ENCODE results near the gene UBAC1.

- no peak for TF ChIP-seq CTCF (IDR thresholded peaks at IDR 0.05; ENCODE audit: low read depth, low read length, missing input control)
- TF ChIP-seq YY1 (IDR thresholded peaks at IDR 0.05), result no peak
- no peak for TF ChIP-seq RAD21 (IDR thresholded peaks at IDR 0.05)
- no peak for TF ChIP-seq EGR1 (IDR thresholded peaks at IDR 0.05; ENCODE audit: low read depth in 2 of 2)
- TF ChIP-seq REST (IDR thresholded peaks at IDR 0.05), result no peak
- TF ChIP-seq GABPA (IDR thresholded peaks at IDR 0.05 in 1 of 2, conservative IDR thresholded peaks at IDR 0.05 in 1 of 2), result no peak
- no peak for TF ChIP-seq ATF3 (IDR thresholded peaks at IDR 0.05)
- TF ChIP-seq HNF4G (IDR thresholded peaks at IDR 0.05), result no peak
- no peak for TF ChIP-seq JUND (IDR thresholded peaks at IDR 0.05)
- TF ChIP-seq TAF1 (conservative IDR thresholded peaks at IDR 0.05), result no peak
- no peak for TF ChIP-seq MAX (IDR thresholded peaks at IDR 0.05)
- no peak for TF ChIP-seq SP1 (IDR thresholded peaks at IDR 0.05)
These were observed 65.0 kb downstream of the UBAC1 start for GRCh38 chr9:135896205-135896604.

Data from liver (tissue), 3 donors.